HFF-Myc (cell line): ENCODE data around the gene LRRC51.
A peak's percentile ranks its signal among the peaks of the same experiment; 100 is the strongest.

Experiments used
- DNase-seq: peaks from one replicate; pipeline ENCODE4 v3.0.0-alpha.2; 2011; ENCODE audit warnings: low read depth; ENCODE audit errors: extremely low read depth
- H3K4me3 ChIP-seq: replicated peaks from 2 replicates; pipeline ENCODE4 v1.5.1; 2011; ENCODE audit warnings: low read depth, mild to moderate bottlenecking, control low read depth, low read length
- TF ChIP-seq, protein P1 (sequence below): IDR thresholded peaks from 2 replicates; pipeline ENCODE4 v1.5.1; 2012; ENCODE audit warnings: mild to moderate bottlenecking, low read depth, low read length, control low read depth; ENCODE audit errors: missing control alignments

LRRC51 gene

GRCh38 chr11:72091292-72091691, 10.6 kb downstream of the LRRC51 start:
- TF ChIP-seq, protein P1, sequence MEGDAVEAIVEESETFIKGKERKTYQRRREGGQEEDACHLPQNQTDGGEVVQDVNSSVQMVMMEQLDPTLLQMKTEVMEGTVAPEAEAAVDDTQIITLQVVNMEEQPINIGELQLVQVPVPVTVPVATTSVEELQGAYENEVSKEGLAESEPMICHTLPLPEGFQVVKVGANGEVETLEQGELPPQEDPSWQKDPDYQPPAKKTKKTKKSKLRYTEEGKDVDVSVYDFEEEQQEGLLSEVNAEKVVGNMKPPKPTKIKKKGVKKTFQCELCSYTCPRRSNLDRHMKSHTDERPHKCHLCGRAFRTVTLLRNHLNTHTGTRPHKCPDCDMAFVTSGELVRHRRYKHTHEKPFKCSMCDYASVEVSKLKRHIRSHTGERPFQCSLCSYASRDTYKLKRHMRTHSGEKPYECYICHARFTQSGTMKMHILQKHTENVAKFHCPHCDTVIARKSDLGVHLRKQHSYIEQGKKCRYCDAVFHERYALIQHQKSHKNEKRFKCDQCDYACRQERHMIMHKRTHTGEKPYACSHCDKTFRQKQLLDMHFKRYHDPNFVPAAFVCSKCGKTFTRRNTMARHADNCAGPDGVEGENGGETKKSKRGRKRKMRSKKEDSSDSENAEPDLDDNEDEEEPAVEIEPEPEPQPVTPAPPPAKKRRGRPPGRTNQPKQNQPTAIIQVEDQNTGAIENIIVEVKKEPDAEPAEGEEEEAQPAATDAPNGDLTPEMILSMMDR: peak; percentile 81
- DNase-seq: no peak
- no peak overlapping the region for H3K4me3 ChIP-seq

GRCh38 chr11:72098741-72099140, 18.1 kb downstream of the LRRC51 start:
- no peak for DNase-seq
- no peak overlapping the region for H3K4me3 ChIP-seq
- TF ChIP-seq, protein P1: no peak

- no peak overlapping the region for H3K4me3 ChIP-seq
- DNase-seq: no peak
- TF ChIP-seq, protein P1: no peak
These were observed 19.4 kb downstream of the LRRC51 start for GRCh38 chr11:72100009-72100408.

DNA sequence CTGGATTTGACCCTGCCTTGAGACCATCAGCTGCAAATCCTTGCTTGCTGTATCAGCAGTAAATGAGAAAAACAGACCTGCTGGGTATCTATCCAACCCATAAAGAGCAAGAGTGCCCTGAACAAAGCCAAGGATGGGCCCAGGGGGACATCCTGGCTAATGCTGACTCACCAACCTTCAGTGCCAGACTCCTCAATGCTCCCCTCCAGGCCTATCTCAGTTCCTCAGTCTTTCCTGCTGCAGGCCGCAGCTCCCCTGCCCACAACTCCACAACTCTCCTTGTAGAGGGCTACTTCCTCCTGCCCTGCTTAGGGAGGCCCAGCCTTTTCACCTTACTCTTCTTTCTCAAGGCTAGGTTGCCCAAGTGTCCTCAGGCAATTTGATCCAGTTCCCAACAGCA, 19.8 kb downstream of the LRRC51 start:
- DNase-seq: no peak
- TF ChIP-seq, protein P1: no peak
- H3K4me3 ChIP-seq: no peak overlapping the region

GRCh38 chr11:72102162-72102561, 21.5 kb downstream of the LRRC51 start:
- no peak for DNase-seq
- peak overlapping the region; percentile 75 for H3K4me3 ChIP-seq
- TF ChIP-seq, protein P1: no peak

GRCh38 chr11:72102631-72102945, 21.9 kb downstream of the LRRC51 start:
- TF ChIP-seq, protein P1: no peak
- no peak for DNase-seq
- H3K4me3 ChIP-seq: peak overlapping the region; percentile 75
